ENCODE data around the gene ADRA2B.

The ADRA2B gene

GRCh38 chr2:96153291-96153713 is 36.9 kb upstream of the ADRA2B start:
- Histone ChIP-seq H3K27me3 (ENCODE audit: insufficient read depth, low read length) (no peaks in the 10 kb centered on the region), H3K4me1 (ENCODE audit: insufficient read depth, low read length, severe bottlenecking) (peaks cover 12% of the 10 kb centered on the region), H3K4me3 (ENCODE audit: low read depth, low read length, poor library complexity, severe bottlenecking) (no peak overlapping the region), H3K9me2 (ENCODE audit: low read depth, low read length) (no peaks in the 10 kb centered on the region), H3K79me2 (ENCODE audit: insufficient read depth, low read length) (no peaks in the 10 kb centered on the region), H3K36me3 (ENCODE audit: insufficient read depth, low read length) (no peaks in the 10 kb centered on the region), H3K9me3 (ENCODE audit: low read length) (no peaks in the 10 kb centered on the region), H4K20me1 (ENCODE audit: insufficient read depth, low read length) (no peaks in the 10 kb centered on the region), H3K4me2 (ENCODE audit: low read length) (no peak overlapping the region), H2AFZ (ENCODE audit: low read length) (no peak overlapping the region), H3K27ac (ENCODE audit: low read depth, low read length, poor library complexity, severe bottlenecking) (no peak overlapping the region), H3F3A (ENCODE audit: insufficient read depth, low read length) (no peaks in the 10 kb centered on the region), H3K9ac (ENCODE audit: low read length) (no peak overlapping the region)
- no peak for TF ChIP-seq CTCF (IDR thresholded peaks at IDR 0.05; ENCODE audit: low read length)
- no peak for TF ChIP-seq EZH2 (IDR thresholded peaks at IDR 0.05; ENCODE audit: borderline replicate concordance, low read length)

GRCh38 chr2:96152304-96153161 is 36.2 kb upstream of the ADRA2B start:
- Histone ChIP-seq H3K9ac (ENCODE audit: low read length) (no peak overlapping the region), H3K4me1 (ENCODE audit: insufficient read depth, low read length, severe bottlenecking) (peaks cover 20% of the 10 kb centered on the region), H3K4me3 (ENCODE audit: low read depth, low read length, poor library complexity, severe bottlenecking) (no peak overlapping the region), H3K36me3 (ENCODE audit: insufficient read depth, low read length) (no peaks in the 10 kb centered on the region), H3K79me2 (ENCODE audit: insufficient read depth, low read length) (no peaks in the 10 kb centered on the region), H3K27me3 (ENCODE audit: insufficient read depth, low read length) (no peaks in the 10 kb centered on the region), H3K27ac (ENCODE audit: low read depth, low read length, poor library complexity, severe bottlenecking) (no peak overlapping the region), H3K4me2 (ENCODE audit: low read length) (no peak overlapping the region), H2AFZ (ENCODE audit: low read length) (no peak overlapping the region), H4K20me1 (ENCODE audit: insufficient read depth, low read length) (no peaks in the 10 kb centered on the region), H3K9me2 (ENCODE audit: low read depth, low read length) (no peaks in the 10 kb centered on the region), H3K9me3 (ENCODE audit: low read length) (no peaks in the 10 kb centered on the region), H3F3A (ENCODE audit: insufficient read depth, low read length) (no peaks in the 10 kb centered on the region)
- TF ChIP-seq CTCF (IDR thresholded peaks at IDR 0.05; ENCODE audit: low read length) (no peak), EZH2 (IDR thresholded peaks at IDR 0.05; ENCODE audit: borderline replicate concordance, low read length) (no peak)

GRCh38 chr2:96151595-96152303 is 35.4 kb upstream of the ADRA2B start:
- Histone ChIP-seq H3K9me3 (ENCODE audit: low read length) (no peaks in the 10 kb centered on the region), H3F3A (ENCODE audit: insufficient read depth, low read length) (no peaks in the 10 kb centered on the region), H3K9me2 (ENCODE audit: low read depth, low read length) (no peaks in the 10 kb centered on the region), H3K27me3 (ENCODE audit: insufficient read depth, low read length) (no peaks in the 10 kb centered on the region), H3K27ac (ENCODE audit: low read depth, low read length, poor library complexity, severe bottlenecking) (no peak overlapping the region), H3K4me1 (ENCODE audit: insufficient read depth, low read length, severe bottlenecking) (peaks cover 27% of the 10 kb centered on the region), H3K4me3 (ENCODE audit: low read depth, low read length, poor library complexity, severe bottlenecking) (no peak overlapping the region), H4K20me1 (ENCODE audit: insufficient read depth, low read length) (no peaks in the 10 kb centered on the region), H3K36me3 (ENCODE audit: insufficient read depth, low read length) (no peaks in the 10 kb centered on the region), H3K79me2 (ENCODE audit: insufficient read depth, low read length) (no peaks in the 10 kb centered on the region), H2AFZ (ENCODE audit: low read length) (no peak overlapping the region), H3K4me2 (ENCODE audit: low read length) (no peak overlapping the region), H3K9ac (ENCODE audit: low read length) (no peak overlapping the region)
- TF ChIP-seq EZH2 (IDR thresholded peaks at IDR 0.05; ENCODE audit: borderline replicate concordance, low read length) (no peak), CTCF (IDR thresholded peaks at IDR 0.05; ENCODE audit: low read length) (no peak)

Measured in OCI-LY1 (cell line).